Cerebellar nuclear complex (tissue), 1 donor: ENCODE data around the gene PDE4D.

Source experiments
- DNase-seq, 2 experiments: peaks; one replicate each; lab custom pipeline; 2025; lab: John Stamatoyannopoulos, UW

PDE4D gene

DNA sequence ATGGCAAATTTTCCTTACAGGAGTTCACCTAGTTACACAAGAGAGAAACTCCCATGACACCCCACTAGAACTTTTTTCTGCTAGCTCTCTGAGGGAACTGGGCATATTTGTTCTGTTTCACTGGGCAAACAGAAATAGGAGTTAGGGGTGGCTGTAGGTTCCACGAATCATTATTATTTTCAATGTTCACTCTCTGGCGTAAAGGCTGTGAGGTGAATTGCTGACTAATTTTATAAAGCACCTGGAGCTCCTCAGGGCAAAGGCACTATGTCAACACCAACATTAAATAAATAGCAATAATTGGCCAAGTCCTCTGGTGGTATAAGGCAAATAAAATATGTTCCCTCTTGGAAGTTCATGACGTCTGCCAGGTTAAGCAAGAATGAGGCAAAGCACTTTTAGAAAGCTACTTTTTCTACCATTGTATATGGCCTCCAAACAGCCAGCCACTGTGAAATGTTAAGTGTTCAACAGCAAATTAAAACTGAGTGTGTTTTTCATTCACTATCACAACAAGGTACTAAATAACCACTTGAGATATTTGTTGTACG is 344.6 kb downstream of the PDE4D start:
- DNase-seq: no peak

DNA sequence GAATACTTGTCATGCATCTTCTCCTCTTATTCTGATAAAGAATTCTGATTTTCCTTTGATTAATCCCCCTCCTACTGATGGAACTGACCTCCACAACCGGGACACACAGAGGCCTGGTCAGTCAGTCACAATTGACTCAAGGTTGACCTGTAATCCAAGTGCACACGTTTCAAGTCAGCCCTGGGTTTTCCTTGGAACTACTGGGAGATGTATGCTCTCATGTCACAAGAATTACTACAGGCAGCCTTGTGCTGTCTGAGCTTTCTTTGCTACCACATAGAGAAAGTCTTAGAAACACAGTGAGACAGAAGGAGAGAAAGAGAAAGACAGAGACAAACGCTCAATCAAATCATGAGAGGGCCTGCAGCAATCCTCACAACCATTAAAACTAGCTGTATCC is 345.8 kb downstream of the PDE4D start:
- DNase-seq: no peak

DNA sequence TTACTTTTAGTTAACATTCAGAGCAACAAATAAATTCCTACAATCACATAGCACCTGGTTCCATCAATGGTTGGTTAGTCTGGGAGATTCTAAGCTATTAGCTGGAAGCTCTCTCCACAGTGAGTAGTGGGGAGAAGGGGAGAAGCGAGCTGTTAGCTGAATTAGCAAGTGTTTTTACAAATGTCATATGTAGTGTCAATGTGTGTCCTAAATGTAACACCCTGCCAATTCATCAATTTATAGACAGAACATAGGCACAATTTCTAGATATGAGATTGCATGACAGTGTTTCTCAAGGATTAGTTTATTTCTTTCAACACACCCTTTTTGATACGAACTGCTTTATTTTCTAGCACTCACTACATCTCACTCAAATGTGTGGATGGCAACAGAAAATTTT is 349.0 kb downstream of the PDE4D start:
- DNase-seq: no peak

DNA sequence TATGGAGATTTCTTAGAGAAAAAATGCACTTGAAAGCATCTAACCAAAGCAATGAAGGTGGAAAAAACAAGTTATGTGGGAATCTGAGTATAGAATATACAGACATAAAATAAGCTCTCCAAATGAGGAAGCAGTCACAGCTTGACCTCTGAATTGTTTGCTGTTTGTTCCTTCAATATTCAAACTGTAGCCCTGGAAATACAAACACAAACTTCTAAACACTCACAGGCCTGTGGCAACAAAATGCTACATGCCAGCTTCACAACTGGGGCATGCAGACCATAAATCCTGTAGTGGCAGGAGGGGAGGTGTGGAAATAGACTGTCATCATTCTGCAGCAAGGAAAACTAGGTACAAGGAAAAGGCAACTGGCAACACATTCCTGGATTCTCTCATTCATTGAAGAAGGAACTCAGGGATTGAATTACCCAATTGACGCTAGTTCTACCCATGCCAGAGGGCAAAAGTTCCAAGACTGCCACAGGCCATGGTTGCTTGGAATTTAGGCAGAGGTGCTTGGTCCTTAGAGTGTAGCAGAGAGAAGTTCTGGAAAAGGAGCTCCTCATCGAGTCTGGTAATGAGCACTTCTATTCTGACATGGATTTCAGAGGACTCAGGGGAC is 349.6 kb downstream of the PDE4D start:
- no peak for DNase-seq

DNA sequence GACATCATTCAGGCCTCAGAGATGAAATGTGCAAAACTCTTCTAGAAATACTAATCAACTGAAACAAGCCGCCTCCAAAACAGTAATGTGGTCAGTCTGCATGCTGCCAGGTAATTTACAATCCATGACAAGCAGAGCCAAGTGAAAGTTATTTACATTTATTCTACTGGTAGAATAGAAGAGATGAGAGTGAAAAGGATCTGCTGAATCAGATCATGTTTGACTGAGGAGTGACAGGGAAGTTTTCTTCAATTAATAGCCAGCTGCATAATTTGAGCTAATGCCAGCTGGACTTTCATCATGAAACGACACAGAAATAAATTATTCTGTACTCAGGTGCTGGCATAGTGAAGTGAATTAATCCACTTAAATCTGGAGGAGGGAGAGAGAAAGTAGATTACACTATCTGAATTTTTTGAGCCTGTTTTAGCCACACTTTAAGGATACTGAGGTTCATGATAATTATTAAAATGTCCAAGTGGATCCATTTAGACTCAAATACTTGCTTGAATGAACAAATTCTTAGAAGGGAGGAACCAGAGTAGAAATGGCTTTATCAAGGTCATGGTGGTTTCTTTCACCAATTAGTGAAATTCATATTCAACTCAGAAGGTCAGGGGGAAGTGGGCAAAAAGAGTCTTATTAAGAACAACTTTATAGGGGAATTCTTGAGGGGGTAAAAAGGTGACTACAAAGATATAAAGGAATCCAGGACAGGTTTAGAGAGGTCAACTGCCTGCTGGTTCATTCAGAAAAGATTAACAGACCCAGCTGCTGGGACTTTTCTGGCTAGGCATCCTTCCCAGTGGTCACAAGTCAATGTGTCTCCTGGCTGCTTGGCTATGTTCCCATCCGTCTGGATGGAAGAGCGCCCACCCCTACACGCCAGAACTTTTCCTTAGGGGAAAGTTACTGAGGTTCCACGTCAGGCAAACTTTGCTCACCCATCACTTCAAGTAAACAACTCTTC is 350.4 kb downstream of the PDE4D start:
- DNase-seq: no peak

DNA sequence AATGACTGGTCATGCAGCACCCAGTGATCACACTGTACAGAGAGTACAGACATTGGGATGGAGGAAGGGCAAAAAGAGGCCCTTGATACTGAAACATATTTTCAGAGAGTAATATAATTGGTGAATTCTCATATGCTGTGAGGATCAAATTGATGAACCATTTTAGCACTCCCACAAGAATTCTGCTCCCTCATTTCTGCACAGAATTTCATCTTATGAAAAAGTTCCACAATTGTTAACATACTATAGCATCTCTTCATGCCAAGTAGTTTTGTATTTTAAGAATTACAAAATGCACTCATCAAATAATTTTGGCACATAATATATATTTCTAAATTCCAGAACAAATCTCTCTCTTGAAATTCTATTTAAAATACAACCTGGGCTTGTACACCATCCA is 351.2 kb downstream of the PDE4D start:
- no peak for DNase-seq

DNA sequence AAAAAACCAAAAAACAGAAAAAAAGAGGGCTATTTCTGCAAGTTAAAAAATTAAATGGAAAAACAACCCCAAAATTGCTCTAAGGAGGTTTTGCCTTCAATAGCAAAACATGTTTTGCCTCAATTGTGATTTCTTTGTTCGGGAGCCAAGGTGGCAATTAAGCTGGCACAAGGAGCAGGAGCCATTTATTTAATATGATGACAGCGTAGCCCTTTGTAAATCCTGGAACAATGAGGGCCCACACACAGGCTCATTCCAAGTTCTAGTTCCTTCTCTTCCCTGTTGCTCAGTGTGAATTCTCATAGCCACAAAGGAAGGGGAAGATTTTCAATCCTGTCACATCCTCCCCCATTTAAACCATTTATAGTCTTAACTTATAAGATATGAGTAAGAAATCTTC is 353.2 kb downstream of the PDE4D start:
- DNase-seq: no peak

DNA sequence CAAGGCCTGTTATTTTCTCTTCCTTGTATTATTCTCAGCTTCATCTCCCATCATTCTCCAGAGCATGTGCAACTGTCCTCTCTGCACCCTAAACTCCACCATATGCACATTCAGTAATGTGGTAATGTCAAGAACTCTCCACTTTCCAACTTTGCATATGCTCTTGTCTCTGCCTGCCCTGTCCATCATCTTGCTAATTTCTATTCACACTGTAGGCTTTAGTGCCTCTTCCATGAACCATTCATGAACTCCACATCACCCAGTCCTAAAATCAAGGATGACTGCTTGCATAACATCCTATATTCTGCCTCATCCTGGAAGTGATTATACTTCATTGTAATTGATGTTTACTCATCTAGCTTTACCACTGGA is 354.8 kb downstream of the PDE4D start:
- DNase-seq: no peak

DNA sequence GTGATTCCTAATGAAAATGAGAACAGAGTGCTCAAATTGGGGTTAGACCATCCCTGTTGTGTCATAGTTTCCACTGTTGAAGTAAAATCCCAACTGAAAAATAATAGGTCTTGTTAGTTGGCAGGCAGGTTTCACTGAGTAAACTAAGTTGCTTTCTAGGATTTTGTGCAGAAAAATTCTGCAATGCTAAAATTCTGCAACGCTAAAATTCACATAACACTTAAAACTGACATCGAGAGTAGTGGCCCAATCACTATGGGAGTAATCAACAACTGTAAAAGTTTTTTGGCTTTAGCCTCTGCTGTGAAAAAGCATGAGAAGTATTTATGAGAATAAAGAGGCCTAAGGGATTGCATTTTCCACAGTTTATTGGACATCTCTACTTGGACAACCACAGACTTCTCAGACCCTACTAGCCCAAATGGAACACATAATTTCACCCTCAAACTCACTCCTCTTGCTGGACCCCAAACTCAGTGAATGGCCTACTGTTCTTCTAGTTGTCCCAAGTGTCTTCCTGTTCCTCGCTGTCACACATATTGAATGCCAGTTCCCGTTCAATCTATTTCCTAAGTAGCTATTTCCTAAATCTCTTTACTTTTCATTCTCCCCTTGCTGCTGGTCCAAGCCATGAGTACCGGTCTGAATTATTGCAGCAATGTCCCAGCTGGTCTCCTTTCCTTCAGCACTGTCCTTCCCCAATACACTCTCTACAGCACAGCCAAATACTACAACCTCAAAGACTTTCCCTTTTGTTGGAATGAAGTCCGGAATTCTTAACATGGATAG is 355.4 kb downstream of the PDE4D start:
- DNase-seq: no peak

DNA sequence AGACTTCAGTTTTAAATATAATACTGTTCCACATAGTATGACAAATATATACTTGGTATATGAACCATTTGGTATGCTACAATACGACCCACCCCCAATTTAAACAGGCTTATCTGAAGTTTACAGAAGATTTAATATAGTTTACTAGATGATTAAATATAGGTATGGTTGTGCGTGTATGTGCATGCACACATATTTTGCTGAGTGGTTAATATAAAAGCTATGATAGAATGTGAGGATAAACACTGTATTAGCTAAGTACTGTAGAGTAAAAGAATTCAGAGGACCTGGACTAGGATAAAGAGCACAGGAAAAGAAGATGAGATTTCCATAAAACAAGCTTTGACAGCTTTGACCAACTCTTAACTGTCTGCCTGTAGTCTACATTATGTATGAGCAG is 356.7 kb downstream of the PDE4D start:
- DNase-seq: no peak

DNA sequence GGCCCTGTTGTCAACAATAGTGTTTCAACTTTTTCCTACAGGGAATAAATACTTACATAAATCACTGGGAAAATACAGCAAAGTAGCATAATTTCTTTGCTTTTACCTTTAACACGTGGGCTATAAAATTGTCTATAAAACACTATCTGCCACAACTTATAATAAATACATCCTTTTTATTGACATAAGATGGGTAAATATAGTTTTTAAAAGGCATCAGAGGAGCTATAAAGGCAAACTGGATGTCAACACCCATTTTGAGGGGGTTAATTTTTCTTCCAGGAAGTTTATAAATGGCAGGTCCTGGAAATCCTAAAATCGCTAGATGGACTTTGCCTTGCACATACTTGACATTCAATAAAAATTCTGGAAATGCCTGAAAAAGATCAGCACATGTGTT is 358.0 kb downstream of the PDE4D start:
- no peak for DNase-seq

DNA sequence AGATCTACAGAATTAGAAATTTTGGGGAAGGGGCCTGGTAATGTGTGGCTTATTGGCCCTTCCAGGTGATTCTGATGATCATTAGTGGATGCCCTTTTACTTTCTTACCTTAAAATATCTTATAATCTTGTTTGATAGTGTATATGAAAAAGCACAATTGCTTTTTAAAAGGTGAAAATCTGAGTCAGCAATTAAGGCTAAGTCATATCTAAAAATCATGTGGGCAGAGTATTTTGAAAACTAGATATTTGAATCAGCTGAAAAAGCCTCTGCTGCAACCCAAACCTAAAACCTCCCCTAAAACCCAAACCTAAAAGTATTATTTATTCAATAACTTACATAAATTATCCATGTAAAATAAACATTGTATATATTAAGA is 359.8 kb downstream of the PDE4D start:
- no peak for DNase-seq

DNA sequence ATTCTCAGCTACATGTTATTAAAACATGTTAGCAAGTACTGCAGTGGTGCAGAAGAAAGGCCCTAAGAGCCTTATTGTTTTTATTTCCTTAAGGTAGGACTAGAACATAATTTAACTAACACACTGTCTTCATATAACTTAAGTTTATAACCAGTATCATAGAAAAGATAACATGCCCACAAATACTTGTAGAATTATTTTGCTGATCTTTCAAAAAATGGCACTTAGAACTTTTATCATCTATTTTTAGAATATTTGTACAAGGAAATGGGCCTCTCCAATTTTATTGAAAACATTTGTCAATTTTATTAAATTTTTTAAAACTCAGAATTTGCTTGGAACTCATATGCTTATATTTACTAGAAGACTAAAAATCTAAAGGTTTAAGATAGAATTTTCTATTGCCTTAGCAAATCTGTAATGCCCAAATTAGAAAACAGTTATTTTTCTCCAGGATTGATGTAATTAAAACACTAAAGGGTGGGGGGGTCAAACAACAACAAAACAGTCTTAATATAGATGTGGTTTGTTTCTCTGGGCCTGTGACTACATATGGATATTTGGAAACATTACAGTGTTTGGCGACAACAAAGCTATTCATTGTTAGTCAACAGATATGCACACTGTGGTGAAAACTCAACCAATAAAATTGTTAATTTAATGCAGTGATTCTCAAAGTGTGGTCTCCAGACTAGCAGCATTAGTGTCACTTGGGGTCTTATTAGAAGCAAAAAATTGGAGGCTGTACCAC is 360.4 kb downstream of the PDE4D start:
- no peak for DNase-seq

DNA sequence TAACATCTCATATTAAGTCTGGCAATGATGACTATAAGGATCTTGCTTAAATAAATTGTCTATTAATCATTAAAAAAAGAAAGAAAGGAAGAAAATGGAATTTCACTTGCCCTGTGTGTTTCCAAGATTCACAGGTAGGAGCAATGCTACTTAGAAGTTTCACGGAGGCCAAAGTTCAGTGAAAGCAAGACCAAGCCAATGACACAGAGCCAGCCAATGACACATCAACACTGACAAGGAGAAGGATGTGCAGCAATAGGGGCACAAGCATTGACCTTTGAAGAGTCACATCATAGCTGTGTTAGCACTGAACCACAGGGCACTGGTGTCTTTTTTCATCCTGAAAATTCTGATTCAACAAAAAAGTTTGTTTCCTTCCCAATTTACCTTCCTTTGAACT is 364.3 kb downstream of the PDE4D start:
- DNase-seq: no peak

DNA sequence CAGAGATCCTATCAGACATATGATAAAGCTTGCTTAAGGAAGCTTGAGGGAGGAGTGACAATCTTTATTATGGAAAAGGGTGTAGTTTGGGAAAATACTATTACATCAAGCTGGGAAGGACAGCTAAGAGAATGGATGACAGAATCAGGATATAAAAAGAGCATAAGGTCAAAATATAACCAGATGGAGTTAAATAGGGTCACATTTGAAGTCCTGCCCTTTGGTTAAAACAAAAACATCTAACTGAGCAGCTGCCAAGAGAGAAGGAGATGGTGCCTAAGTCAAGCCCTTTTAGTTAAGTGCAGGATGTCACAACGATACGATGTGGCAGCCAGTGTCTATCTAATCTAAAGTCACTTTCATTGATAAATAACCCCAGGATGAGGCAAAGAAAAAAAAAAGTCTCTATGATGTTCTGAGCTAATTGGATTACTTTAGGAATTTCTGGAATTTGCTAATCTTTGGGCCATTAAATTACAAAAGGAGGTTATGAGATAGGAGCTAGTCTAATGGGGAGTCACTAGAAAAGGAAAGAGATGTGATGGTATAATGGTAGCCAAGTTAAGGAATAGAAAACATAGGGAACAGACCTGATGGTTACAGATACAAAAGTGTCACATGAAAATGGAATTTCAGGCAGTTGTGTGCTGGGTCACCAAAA is 365.2 kb downstream of the PDE4D start:
- DNase-seq: no peak

DNA sequence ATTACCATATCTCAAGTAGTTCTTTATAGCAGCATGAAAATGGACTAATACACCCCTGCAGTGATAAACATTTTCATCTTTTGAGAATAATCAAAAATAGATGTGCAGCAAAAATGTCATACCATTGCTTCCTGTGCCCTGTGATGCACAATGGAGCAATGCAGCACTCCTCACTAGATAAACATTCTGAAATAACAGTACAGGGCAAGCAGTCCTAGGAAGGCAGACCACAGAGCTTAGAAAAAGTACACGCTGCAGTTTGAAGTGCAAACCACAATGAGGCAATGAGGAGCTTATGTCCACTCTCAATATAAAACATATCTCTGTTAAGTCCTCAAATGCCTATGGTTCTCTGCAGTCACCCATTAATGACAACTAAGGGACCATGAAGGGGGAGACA is 367.6 kb downstream of the PDE4D start:
- DNase-seq: no peak

DNA sequence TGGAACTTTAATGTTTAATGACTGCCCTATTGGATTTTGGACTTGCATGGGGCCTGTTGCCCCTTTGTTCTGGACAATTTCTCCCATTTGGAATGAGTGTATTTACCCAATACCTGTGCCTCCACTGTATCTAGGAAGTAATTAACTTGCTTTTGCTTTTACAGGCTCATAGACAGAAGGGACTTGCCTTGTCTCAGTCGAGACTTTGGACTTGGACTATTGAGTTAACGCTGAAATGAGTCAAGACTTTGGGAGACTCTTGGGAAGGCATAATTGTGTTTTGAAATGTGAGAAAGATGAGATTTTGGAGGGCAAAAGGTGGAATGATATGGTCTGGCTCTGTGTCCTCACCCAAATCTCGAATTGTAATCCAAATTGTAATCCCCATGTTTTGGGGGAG is 368.2 kb downstream of the PDE4D start:
- DNase-seq: no peak

DNA sequence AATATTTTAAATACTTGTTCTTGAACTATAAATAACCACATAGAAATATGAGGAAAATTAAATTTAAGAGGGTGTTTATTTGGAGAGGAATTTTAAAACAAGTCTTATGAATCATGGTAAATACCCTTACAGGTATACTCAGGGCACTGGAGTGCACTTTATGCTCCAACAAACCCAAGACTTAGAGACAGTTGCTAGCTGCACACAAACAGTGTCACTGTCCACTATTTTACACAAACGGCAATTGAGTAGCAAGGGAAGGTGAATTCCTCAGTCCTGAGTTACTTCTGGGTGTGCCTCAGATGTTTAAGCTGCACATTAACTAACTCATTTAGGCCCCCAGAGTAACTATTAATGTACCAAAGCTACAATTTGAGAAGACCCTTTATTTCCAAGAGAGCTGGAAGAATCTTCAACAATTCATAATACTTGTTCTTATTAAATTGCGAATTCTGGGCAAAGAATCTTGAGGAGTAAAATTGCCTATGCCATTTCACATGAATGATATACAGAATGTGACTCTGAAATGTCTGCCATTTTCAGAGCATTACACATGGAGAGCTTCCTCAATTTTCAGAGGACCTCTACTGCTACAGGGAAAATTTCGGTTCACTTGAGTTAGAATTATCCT is 371.2 kb downstream of the PDE4D start:
- DNase-seq: no peak

DNA sequence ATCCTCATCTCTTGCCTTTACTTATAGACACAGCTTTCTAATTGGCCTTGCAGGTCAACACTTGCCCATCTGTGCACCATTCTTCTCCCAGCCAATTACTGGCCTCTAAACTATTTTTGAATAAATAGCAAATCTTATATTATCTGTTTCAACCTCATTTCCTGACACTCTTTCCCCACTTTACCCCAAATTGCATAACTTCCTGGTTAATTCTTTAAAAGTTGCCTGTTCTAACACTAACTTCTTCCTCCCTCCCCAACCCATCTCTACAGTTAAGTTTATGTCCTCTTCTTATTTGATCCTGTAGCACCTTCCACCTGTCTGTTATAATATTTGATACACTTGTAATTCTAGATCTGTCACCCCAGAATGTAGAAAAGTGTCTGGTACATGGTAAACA is 372.1 kb downstream of the PDE4D start:
- DNase-seq: no peak

DNA sequence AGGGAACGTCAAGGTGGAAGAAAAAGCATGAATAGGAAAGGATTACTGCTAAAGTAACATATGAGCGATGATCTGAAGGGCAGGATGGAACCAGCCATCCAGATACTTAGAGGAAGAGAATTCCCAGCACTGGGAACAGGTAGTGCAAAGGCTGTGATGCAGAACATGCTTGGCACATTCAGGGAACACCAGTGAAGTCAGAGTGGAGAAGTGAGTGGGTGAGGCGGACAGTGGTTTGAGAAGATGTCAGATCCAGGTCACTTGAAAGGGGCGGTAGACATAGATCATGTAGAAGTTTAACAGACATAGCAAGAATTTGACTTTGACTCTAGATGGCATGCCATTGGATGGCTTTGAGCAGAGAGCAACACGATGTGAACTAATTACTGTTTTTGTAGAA is 374.2 kb downstream of the PDE4D start:
- no peak for DNase-seq
